GM12892 (cell line): ENCODE measurements around the gene ADARB2.

Experiments
- POLR2A ChIP-seq: IDR thresholded peaks from 2 replicates; pipeline ENCODE4 v1.6.1; 2011; ENCODE audit warnings: low read depth, low read length, control low read depth
- POLR2AphosphoS5 ChIP-seq: IDR thresholded peaks from 2 replicates; pipeline ENCODE4 v1.6.1; 2011; ENCODE audit warnings: low read depth, low read length, control low read depth
- TAF1 ChIP-seq: IDR thresholded peaks from 2 replicates; pipeline ENCODE4 v1.6.1; 2011; ENCODE audit warnings: low read depth, mild to moderate bottlenecking, control low read depth, low read length, borderline replicate concordance

DNA sequence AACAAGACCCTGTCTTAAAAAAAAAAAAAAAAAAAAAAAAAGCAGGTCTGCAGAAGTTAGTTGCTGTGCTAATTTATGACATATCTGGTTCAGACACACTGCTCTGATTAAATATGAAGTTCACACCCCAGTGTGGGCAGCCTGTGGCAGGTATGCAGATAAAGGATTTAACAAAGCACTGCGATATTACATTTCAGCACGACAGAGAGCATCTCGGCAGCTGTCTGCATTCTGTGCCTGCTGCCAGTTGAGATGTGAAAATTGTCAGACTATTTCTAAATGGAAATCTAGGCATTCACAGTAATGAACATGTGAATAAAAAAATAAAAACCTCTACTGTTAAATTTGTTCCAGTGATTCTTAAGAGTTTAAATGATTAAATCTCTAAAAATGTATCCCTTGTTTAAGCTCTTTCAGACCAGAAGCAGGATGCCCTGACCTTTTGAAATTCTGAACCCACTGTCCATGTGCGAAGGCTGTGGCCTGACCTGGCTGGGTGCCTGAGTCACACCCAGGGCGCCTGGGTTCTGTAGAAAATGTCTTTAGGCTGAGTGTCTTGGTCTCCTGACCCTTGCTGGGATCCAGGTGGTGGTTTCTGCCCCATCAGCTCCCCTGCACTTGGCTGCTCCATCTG is 408.2 kb downstream of the ADARB2 start:
- TF ChIP-seq POLR2A, result no peak
- no peak for TF ChIP-seq POLR2AphosphoS5
- TF ChIP-seq TAF1, result no peak
